ENCODE results near the gene EXOC2.

Gene EXOC2

DNA sequence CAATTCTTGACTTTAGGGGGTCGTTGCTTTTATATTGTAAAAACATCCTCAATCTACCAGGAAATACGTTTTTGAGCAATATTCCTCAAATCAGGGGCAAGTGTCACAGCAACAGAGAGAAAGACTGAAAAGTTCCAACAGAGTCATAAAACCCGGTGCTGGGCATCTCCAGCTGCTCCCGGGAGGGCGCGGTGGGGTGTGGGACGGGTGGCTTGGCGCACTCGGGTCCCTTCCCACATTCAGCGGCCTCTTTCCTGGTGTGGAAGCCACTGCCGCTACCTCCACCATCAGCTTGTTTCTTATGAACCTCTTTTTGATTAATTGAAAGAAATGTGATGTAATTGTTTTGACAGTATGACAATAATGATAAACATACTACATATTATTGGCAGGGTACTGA is 203.2 kb downstream of the EXOC2 start:
- TF ChIP-seq, protein P1, sequence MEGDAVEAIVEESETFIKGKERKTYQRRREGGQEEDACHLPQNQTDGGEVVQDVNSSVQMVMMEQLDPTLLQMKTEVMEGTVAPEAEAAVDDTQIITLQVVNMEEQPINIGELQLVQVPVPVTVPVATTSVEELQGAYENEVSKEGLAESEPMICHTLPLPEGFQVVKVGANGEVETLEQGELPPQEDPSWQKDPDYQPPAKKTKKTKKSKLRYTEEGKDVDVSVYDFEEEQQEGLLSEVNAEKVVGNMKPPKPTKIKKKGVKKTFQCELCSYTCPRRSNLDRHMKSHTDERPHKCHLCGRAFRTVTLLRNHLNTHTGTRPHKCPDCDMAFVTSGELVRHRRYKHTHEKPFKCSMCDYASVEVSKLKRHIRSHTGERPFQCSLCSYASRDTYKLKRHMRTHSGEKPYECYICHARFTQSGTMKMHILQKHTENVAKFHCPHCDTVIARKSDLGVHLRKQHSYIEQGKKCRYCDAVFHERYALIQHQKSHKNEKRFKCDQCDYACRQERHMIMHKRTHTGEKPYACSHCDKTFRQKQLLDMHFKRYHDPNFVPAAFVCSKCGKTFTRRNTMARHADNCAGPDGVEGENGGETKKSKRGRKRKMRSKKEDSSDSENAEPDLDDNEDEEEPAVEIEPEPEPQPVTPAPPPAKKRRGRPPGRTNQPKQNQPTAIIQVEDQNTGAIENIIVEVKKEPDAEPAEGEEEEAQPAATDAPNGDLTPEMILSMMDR (IDR thresholded peaks at IDR 0.05; ENCODE audit: low read depth, low read length) = no peak
- no peak for DNase-seq
- Histone ChIP-seq H3K9me3 (ENCODE audit: severe bottlenecking) (no peaks in the 10 kb centered on the region), H3K27me3 (ENCODE audit: insufficient read depth, low read depth, severe bottlenecking) (no peaks in the 10 kb centered on the region), H3K4me3 (ENCODE audit: low read depth, low read length) (no peak overlapping the region), H3K27ac (no peak overlapping the region), H3K36me3 (peaks cover 7% of the 10 kb centered on the region)

DNA sequence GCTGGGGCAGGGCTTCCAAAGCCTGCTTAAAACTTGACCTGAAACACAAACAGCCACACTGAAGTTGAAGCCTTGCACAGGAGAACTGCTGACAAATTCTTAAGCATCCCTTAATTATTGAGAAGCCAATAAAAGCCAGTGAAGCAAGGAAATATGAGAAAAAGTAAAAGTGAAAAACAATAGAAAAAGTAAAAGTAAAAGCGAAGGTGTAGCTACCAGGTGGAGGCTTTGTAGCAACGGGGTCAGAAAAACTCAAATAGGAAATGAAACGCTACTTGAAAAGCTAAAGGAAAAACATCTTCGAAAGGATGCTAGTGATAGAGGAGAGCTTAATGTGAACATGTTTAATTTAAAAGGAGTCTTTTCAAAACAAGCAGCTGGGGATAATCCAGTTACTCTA is 203.9 kb downstream of the EXOC2 start:
- Histone ChIP-seq H3K27me3 (ENCODE audit: insufficient read depth, low read depth, severe bottlenecking) (no peaks in the 10 kb centered on the region), H3K36me3 (peaks cover 7% of the 10 kb centered on the region), H3K4me3 (ENCODE audit: low read depth, low read length) (no peak overlapping the region), H3K27ac (no peak overlapping the region), H3K9me3 (ENCODE audit: severe bottlenecking) (no peaks in the 10 kb centered on the region)
- no peak for DNase-seq
- TF ChIP-seq, protein P1 (IDR thresholded peaks at IDR 0.05; ENCODE audit: low read depth, low read length) = no peak

DNA sequence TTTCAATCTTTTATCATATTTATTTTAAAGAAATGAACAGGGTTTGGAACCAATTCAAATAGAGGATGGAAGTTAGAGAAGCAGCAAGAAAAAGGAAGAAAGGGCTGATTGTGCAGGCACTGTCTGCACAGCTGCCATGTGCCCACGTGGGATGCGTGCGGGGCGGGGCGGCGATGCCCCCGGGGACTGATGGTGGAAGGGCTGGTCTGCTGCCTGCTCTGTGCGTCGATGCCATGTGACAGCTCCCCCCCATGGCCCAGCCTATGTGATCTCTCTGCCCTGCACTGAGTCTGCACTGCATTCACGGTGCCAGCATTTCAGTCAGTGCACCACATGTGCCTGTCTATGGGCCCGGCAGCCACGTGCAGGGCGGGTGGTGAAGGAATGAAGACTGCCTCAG is 205.0 kb downstream of the EXOC2 start:
- TF ChIP-seq, protein P1 (IDR thresholded peaks at IDR 0.05; ENCODE audit: low read depth, low read length) = 0 out of 2 replicates have a peak, but pooled peaks have one; percentile 8
- Histone ChIP-seq H3K27me3 (ENCODE audit: insufficient read depth, low read depth, severe bottlenecking) (no peaks in the 10 kb centered on the region), H3K36me3 (peaks cover 7% of the 10 kb centered on the region)

DNA sequence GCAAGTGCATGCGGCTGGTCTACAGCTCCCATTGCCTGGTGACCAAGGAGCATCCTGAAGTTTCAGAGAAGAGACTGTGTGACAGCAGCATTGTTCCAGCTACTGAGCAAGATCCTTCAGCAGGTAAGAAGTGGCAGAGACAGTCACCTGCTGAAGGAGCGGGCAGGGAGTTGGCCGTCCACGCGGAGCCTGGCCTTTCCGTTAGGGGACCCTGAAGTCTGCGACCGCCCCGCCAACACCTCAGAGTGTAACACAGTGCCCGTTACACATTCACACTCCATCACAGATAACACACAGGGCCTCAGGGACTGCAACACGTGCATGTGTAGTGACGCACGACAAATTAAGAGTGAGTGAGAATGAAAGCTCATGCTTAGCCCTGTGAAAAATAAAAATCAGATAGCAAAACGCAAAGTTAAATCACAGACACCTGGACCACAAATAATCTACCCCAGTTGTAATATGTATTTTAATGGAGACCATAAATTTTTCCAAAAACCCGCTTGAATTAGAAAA is 207.2 kb downstream of the EXOC2 start:
- Histone ChIP-seq H3K27me3 (ENCODE audit: insufficient read depth, low read depth, severe bottlenecking) (no peaks in the 10 kb centered on the region), H3K4me3 (ENCODE audit: low read depth, low read length) (no peak overlapping the region), H3K36me3 (peaks cover 7% of the 10 kb centered on the region), H3K27ac (no peak overlapping the region), H3K9me3 (ENCODE audit: severe bottlenecking) (no peaks in the 10 kb centered on the region)
- TF ChIP-seq, protein P1 (IDR thresholded peaks at IDR 0.05; ENCODE audit: low read depth, low read length) = no peak
- DNase-seq = no peak

More for the DNA sequence above, 205.0 kb downstream of the EXOC2 start:
- H3K4me3 ChIP-seq (ENCODE audit: low read depth, low read length) = no peak overlapping the region
- DNase-seq = no peak
- H3K27ac ChIP-seq = no peak overlapping the region
- H3K9me3 ChIP-seq (ENCODE audit: severe bottlenecking) = no peaks in the 10 kb centered on the region

DNA sequence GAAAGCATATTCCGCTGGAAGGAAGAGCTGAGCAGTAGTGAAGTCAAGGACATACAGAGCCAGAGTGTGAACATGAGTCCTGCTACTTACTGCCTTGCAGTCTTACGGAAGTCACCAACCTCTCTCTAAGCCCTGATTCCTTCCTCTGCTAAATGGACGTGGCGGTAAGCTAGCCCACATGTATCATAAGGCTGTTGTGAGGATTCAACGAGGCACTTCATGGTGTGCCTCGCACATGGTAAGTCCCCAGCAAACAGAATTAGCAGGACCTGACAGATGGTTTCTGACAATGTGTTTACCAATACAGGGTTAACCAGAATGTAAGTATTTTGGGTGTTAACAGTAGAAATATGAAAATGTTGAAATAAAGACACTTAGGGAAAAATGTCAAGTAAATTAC is 208.2 kb downstream of the EXOC2 start:
- Histone ChIP-seq H3K27ac (no peak overlapping the region), H3K9me3 (ENCODE audit: severe bottlenecking) (no peaks in the 10 kb centered on the region), H3K36me3 (peaks cover 7% of the 10 kb centered on the region), H3K4me3 (ENCODE audit: low read depth, low read length) (no peak overlapping the region), H3K27me3 (ENCODE audit: insufficient read depth, low read depth, severe bottlenecking) (no peaks in the 10 kb centered on the region)
- TF ChIP-seq, protein P1 (IDR thresholded peaks at IDR 0.05; ENCODE audit: low read depth, low read length) = no peak
- no peak for DNase-seq

DNA sequence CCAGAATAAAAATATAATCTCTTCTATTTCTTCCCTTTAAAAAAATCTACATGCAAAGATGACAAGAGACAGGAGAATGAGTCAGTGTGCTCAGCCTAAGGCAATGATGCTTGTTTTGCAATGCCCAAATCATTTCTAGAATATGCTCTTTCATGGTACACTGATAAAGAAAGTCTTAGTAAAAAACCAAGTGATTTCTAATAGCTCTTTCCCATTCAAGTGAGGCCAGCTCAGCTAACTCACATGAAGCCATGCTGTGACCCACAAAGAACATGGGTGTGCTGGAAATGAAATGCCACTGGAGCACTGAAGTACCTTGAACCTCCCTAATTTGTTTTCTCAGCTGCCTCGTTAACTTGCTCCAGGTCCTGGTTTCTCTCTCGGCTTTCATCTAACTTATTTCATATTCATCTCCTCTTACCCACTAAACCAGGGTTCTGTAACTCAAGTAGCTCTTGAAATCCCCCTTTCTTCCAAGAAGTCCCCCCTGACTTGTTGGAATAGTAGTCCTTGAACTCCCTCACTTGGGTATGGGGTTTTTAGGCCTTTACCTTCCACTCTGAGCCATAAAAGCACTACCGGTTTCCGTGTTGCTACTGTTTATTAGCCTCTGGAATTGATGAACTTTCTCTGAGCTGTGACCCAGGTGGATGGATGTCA is 208.7 kb downstream of the EXOC2 start:
- Histone ChIP-seq H3K36me3 (peaks cover 7% of the 10 kb centered on the region), H3K27ac (no peak overlapping the region), H3K27me3 (ENCODE audit: insufficient read depth, low read depth, severe bottlenecking) (no peaks in the 10 kb centered on the region), H3K4me3 (ENCODE audit: low read depth, low read length) (no peak overlapping the region), H3K9me3 (ENCODE audit: severe bottlenecking) (no peaks in the 10 kb centered on the region)
- TF ChIP-seq, protein P1 (IDR thresholded peaks at IDR 0.05; ENCODE audit: low read depth, low read length) = no peak
- no peak for DNase-seq
